Measurements from ENCODE around the gene NPSR1.
"Not testable (repeated sequence)": the region's sequence is repeated elsewhere in the genome, so short reads cannot be mapped to it uniquely, and the experiment has no call there.

NPSR1 gene

GRCh38 chr7:34657632-34658268 is at the start of gene NPSR1:
Gene NPSR1, plus strand, starts transcription at chr7:34658218. Its CDS starts 195 bp downstream, at chr7:34658413.
- FAIRE-seq: no peak
- TF ChIP-seq POLR2A (IDR thresholded peaks at IDR 0.05; ENCODE audit: low read depth, low read length): no peak

GRCh38 chr7:34612661-34613060 is 45.4 kb upstream of the NPSR1 start:
- FAIRE-seq (no peak), DNase-seq (ENCODE audit: insufficient read length, low spot score) (no peak)
- TF ChIP-seq POLR2A (IDR thresholded peaks at IDR 0.05; ENCODE audit: low read depth, low read length): no peak

More at GRCh38 chr7:34657632-34658268, at the start of gene NPSR1:
- DNase-seq (ENCODE audit: insufficient read length, low spot score): no peak

- no peak for TF ChIP-seq POLR2A (IDR thresholded peaks at IDR 0.05; ENCODE audit: low read depth, low read length)
- no peak for FAIRE-seq
- no peak for DNase-seq (ENCODE audit: insufficient read length, low spot score)
Observed at GRCh38 chr7:34620425-34620824, 37.6 kb upstream of the NPSR1 start.

GRCh38 chr7:34622182-34622581 is 35.8 kb upstream of the NPSR1 start:
- no peak for FAIRE-seq
- no peak for TF ChIP-seq POLR2A (IDR thresholded peaks at IDR 0.05; ENCODE audit: low read depth, low read length)

GRCh38 chr7:34622771-34623250 is 35.2 kb upstream of the NPSR1 start:
- no peak for TF ChIP-seq POLR2A (IDR thresholded peaks at IDR 0.05; ENCODE audit: low read depth, low read length)
- no peak for DNase-seq (ENCODE audit: insufficient read length, low spot score)
- FAIRE-seq: no peak

More at GRCh38 chr7:34622182-34622581, 35.8 kb upstream of the NPSR1 start:
- no peak for DNase-seq (ENCODE audit: insufficient read length, low spot score)

GRCh38 chr7:34628618-34629017 is 29.4 kb upstream of the NPSR1 start:
- not testable (repeated sequence) for DNase-seq (ENCODE audit: insufficient read length, low spot score); FAIRE-seq

GRCh38 chr7:34652809-34653208 is 5.2 kb upstream of the NPSR1 start:
- TF ChIP-seq POLR2A (IDR thresholded peaks at IDR 0.05; ENCODE audit: low read depth, low read length): no peak
- FAIRE-seq: no peak

GRCh38 chr7:34653787-34654186 is 4.2 kb upstream of the NPSR1 start:
- TF ChIP-seq POLR2A (IDR thresholded peaks at IDR 0.05; ENCODE audit: low read depth, low read length): no peak
- DNase-seq (ENCODE audit: insufficient read length, low spot score) (no peak), FAIRE-seq (no peak)

More at GRCh38 chr7:34652809-34653208, 5.2 kb upstream of the NPSR1 start:
- DNase-seq (ENCODE audit: insufficient read length, low spot score): no peak

- no peak for TF ChIP-seq POLR2A (IDR thresholded peaks at IDR 0.05; ENCODE audit: low read depth, low read length)
- FAIRE-seq: no peak
- DNase-seq (ENCODE audit: insufficient read length, low spot score): no peak
Observed at GRCh38 chr7:34655384-34655783, 2.6 kb upstream of the NPSR1 start.

GRCh38 chr7:34656041-34656440 is 2.0 kb upstream of the NPSR1 start:
- TF ChIP-seq POLR2A (IDR thresholded peaks at IDR 0.05; ENCODE audit: low read depth, low read length): no peak
- FAIRE-seq: no peak
- no peak for DNase-seq (ENCODE audit: insufficient read length, low spot score)

- no peak for TF ChIP-seq POLR2A (IDR thresholded peaks at IDR 0.05; ENCODE audit: low read depth, low read length)
Observed at GRCh38 chr7:34659472-34660075, 1.6 kb downstream of the NPSR1 start.

GRCh38 chr7:34662058-34662708 is 4.2 kb downstream of the NPSR1 start:
- DNase-seq (ENCODE audit: insufficient read length, low spot score) (no peak), FAIRE-seq (no peak)
- no peak for TF ChIP-seq POLR2A (IDR thresholded peaks at IDR 0.05; ENCODE audit: low read depth, low read length)

More at GRCh38 chr7:34659472-34660075, 1.6 kb downstream of the NPSR1 start:
- DNase-seq (ENCODE audit: insufficient read length, low spot score) (no peak), FAIRE-seq (no peak)

GRCh38 chr7:34664755-34665154 is 6.7 kb downstream of the NPSR1 start:
- FAIRE-seq (no peak), DNase-seq (ENCODE audit: insufficient read length, low spot score) (no peak)
- no peak for TF ChIP-seq POLR2A (IDR thresholded peaks at IDR 0.05; ENCODE audit: low read depth, low read length)

GRCh38 chr7:34672430-34672829 is 14.4 kb downstream of the NPSR1 start:
- DNase-seq (ENCODE audit: insufficient read length, low spot score) (peak; percentile 24), FAIRE-seq (no peak)
- no peak for TF ChIP-seq POLR2A (IDR thresholded peaks at IDR 0.05; ENCODE audit: low read depth, low read length)
